ENCODE results near the gene SLC25A44.
"Not testable (repeated sequence)": the region's sequence is repeated elsewhere in the genome, so short reads cannot be mapped to it uniquely, and the experiment has no call there.

The SLC25A44 gene

DNA sequence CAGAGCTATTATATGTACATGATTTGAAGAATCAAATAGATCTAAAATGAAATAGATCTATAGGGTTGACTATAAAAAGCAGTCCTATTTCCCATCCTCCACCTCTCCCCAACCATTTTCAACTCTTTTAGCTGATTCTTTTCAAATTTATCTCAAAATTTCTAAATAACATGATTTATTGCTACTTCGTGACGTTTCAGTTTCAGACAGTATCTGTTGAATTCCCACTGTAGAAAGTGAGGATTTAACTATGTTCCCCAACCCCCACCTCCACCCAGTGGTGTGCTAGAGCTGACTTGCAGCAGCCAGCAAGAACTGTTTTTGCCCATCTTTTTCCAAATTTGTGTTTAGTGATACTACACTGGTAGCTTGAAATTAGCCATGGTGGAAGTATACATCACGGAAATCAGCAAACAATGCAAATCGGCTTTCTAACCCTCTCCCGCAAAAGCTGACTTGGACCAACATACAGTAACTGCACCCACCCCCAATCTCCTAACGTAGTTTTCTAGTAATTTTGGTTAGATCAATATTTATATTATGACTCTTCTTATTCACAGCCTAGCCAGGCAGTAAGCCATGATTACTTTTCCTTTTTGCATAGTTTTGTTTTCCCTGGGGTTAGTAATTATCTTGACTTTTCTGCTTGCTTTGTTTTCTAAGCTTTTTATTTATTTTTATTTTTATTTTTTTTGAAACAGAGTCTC, 29.6 kb upstream of the SLC25A44 start:
- no peak for DNase-seq

- peak; percentile 21 for DNase-seq
These were observed 28.8 kb upstream of the SLC25A44 start for GRCh38 chr1:156165083-156165482.

DNA sequence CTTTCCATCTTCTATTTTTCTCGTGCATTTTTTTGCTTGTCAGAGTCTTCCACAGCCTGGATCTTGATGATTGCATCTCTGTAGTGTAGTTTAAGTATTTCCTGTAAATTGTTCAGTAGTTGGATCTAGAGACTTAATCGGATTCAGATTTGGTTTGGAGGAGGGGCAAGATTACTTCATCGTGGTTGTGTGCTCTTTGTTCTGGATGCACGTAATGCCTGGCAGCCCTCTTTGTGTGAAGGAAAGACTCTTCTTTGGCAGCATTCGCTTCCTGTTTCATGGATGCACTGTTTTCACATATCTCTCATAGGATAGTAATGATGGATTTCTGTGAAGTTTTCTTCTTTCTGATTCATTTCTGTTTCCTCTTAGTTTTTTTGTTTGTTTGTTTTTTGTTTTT, 26.4 kb upstream of the SLC25A44 start:
- DNase-seq: no peak

- no peak for DNase-seq
These were observed 21.0 kb upstream of the SLC25A44 start for GRCh38 chr1:156172696-156173470.

DNA sequence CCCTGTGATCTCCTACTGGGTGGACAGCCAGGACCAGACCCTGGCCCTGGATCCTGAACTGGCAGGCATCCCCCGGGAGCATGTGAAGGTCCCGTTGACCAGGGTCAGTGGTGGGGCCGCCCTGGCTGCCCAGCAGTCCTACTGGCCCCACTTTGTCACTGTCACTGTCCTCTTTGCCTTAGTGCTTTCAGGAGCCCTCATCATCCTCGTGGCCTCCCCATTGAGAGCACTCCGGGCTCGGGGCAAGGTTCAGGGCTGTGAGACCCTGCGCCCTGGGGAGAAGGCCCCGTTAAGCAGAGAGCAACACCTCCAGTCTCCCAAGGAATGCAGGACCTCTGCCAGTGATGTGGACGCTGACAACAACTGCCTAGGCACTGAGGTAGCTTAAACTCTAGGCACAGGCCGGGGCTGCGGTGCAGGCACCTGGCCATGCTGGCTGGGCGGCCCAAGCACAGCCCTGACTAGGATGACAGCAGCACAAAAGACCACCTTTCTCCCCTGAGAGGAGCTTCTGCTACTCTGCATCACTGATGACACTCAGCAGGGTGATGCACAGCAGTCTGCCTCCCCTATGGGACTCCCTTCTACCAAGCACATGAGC, 17.2 kb upstream of the SLC25A44 start:
- DNase-seq: no peak

DNA sequence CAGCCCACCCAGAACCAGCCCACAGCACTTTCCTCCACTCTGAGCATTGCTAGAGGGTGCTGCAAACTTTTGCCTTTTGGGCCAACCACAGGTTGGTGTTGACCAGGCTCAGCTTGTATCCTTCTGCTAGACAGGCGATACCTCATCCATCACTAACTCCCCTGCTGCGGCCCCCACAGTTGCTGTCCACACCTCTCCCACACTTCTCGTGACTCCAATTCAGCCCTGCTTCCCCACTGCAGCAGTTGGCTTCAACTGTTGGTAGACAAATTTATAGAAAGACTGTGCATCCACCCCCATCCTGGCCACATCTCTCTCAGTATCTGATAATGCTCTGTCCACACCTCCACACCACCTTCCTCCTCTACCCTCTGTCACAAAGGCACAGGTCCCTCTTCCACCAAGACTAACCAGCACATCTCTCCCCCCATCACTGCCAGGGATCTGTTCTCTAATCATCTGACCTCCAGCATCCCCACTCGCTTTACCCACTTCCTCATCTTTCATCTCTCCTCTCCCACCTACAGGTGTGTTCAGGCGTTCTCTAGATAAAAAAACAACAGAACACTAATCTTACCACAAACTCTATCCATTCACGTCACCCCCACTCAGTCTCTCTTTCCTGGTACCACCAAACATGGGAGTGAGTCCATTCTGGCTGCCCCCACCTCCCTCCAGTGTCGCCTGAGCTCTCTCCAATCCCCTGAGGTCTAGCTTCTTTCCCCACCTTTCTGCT, 15.8 kb upstream of the SLC25A44 start:
- DNase-seq: no peak

DNA sequence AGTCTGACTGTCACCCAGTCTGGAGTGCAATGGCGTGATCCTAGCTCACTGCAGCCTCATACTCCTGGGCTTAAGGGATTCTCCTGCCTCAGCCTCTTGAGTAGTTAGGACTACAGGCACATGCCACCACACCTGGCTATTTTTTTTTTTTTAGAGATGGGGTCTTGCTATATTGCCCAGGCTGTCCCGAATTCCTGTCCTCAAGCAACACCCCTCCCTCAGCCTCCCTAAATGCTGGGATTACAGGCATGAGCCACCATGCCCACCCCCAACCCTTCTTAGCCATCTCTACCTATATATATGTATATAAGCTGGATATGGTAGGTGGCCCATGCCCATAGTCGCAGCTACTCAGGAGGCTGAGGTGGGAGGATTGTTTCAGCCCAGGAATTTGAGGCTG, 13.4 kb upstream of the SLC25A44 start:
- no peak for DNase-seq

GRCh38 chr1:156181391-156181924, 12.4 kb upstream of the SLC25A44 start:
- not testable (repeated sequence) for DNase-seq

GRCh38 chr1:156182010-156182779, 11.7 kb upstream of the SLC25A44 start:
- not testable (repeated sequence) for DNase-seq

DNA sequence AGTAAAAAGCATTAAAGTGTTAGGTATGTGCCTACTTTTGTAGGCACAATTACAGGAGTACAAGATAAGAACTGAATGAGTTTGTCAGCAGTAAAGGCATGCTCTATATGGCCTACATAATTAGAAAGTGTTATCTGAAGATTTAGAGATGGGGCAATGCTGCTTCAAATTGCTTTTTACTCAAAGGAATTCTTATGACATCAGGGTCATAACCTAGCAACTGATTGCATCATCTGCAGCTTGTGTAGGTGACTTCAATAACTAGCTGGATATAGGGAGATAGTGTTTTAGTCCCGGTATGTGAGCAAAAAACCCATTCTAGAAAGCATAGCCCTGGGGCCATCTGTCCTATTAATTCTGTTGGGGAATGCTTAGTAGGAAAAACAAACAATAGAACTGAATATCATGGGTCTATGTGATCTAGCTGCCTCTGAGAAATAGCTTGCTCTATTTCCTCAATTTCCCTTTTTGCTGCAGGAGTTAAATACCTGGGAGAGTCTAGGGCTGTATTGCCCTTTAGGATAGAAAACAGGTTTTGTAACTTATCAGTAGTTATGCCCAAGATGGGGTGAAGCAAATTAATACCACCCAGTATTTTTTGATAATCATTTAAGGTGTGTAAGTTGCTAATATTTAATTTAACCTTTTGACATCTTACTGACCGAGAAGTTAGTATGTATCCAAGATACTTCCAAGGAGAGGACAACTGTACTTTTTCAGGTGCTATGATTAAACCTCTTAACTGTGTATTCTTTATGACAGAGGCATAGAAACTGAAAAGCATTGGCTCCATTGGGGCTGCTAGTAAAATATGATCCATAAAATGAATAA, 7.3 kb upstream of the SLC25A44 start:
- not testable (repeated sequence) for DNase-seq

GRCh38 chr1:156190265-156190664, 3.6 kb upstream of the SLC25A44 start:
- not testable (repeated sequence) for DNase-seq

GRCh38 chr1:156191292-156191964, 2.5 kb upstream of the SLC25A44 start:
- no peak for DNase-seq

GRCh38 chr1:156193208-156193487, 756 bp upstream of the SLC25A44 start:
- DNase-seq: no peak

GRCh38 chr1:156194300-156194652, 372 bp downstream of the SLC25A44 start:
- DNase-seq: no peak

GRCh38 chr1:156195853-156196252, 1.9 kb downstream of the SLC25A44 start:
- no peak for DNase-seq

DNA sequence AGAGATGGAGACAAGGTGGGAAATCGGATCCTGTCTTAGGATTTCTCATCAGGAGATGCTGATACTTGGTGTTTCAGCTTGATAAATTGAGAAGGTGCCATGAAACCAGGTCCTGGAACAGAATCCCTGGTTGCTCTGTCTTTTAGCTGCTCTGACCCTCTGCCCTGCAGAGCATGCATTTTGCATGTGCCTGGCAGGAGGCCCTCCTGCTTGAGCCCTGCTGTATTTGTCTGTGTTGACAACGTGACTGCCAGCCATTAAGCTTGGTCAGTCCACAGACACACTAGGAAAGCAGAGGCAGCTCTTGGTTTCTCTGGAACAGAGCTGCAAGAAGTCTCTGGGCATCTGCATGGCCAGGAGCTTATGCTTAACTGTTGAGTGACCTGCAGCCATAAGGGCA, 2.5 kb downstream of the SLC25A44 start:
- no peak for DNase-seq

DNA sequence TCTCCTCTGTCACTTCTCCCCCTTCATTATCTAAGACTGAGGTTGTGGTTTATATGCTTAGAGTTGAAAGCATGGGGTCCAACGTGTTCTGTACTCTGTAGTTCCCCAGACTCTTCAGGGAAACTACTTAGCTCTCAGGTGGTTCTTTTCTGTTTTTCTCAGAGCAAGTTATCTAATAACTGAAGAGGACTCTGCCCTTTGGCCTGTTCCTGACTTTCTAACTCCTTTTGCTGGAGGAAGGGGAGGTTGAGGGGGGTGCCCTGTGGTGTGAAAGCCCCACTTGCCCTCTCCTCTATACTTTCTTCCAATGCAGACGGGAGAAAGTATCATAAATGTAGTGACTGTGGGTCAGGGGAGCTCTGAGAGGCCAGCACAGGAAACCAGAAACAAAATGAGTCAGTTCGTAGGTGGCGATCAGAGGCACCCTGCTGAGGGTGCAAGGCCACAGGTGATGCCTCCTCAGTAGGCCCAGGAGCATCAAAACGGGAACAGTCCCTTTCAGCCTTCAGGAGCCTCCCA, 5.0 kb downstream of the SLC25A44 start:
- no peak for DNase-seq

- DNase-seq: no peak
These were observed 6.1 kb downstream of the SLC25A44 start for GRCh38 chr1:156200044-156200443.

DNA sequence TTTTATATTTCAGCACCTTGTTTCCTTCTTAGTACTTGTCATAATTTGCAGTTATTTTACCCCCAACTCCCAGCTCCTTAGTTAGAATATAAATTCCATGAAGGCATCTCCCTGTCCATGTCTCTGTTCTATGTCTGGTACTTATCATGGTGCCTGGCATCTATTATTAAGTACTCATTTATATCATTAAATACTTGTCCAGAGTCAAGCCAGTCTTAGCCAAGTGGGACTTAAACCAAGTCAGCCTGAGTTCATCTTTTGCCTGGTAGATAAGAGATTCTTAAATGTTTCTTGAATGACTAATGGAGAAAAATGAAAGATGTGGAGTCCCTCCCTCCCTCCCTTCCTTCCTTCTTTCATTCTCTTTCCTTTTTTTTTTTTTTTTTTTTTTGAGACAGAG, 9.4 kb downstream of the SLC25A44 start:
- DNase-seq: no peak

GRCh38 chr1:156204686-156205085, 10.8 kb downstream of the SLC25A44 start:
- no peak for DNase-seq

DNA sequence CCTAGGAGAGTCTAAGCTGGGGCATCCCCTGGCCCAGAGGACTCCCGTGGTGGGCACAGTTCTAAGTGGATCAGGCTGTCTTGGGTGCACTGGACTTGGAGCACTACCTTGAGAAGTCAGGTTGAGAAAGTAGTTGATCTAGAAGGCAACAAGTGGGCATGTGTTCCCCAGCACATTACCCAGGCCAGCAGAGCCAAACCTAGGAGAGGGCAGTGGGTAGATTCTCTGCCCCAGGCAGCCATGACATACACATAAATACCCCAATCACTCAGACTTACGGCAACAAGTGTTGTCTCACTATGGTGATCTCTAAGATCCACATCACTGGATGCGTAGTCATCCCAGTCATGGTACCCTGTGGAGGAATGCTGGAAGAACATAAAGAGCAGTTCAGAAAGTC, 17.3 kb downstream of the SLC25A44 start:
- no peak for DNase-seq

All from CD4-positive, alpha-beta T cell treated with Interleukin-21 for 1 hour (primary cell).